AG09309 (cell line): ENCODE results near the gene FBXO28.
A peak's percentile ranks its signal among the peaks of the same experiment; 100 is the strongest.

Experiments used
- DNase-seq: peaks from one replicate; pipeline ENCODE4 v3.0.0-alpha.2; 2010; ENCODE audit warnings: low read depth
- H3K4me3 ChIP-seq: 2 replicates; pipeline ENCODE4 v1.5.1; 2011; ENCODE audit warnings: mild to moderate bottlenecking, low read depth, low read length, moderate library complexity; ENCODE audit not compliant: control insufficient read depth
- TF ChIP-seq, protein P1 (sequence below): IDR thresholded peaks from 2 replicates; pipeline ENCODE4 v1.5.1; 2011; ENCODE audit warnings: mild to moderate bottlenecking, low read depth, low read length, inconsistent platforms; ENCODE audit not compliant: insufficient read depth, control insufficient read depth; ENCODE audit errors: missing control alignments

Gene FBXO28, protein sequence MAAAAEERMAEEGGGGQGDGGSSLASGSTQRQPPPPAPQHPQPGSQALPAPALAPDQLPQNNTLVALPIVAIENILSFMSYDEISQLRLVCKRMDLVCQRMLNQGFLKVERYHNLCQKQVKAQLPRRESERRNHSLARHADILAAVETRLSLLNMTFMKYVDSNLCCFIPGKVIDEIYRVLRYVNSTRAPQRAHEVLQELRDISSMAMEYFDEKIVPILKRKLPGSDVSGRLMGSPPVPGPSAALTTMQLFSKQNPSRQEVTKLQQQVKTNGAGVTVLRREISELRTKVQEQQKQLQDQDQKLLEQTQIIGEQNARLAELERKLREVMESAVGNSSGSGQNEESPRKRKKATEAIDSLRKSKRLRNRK

DNA sequence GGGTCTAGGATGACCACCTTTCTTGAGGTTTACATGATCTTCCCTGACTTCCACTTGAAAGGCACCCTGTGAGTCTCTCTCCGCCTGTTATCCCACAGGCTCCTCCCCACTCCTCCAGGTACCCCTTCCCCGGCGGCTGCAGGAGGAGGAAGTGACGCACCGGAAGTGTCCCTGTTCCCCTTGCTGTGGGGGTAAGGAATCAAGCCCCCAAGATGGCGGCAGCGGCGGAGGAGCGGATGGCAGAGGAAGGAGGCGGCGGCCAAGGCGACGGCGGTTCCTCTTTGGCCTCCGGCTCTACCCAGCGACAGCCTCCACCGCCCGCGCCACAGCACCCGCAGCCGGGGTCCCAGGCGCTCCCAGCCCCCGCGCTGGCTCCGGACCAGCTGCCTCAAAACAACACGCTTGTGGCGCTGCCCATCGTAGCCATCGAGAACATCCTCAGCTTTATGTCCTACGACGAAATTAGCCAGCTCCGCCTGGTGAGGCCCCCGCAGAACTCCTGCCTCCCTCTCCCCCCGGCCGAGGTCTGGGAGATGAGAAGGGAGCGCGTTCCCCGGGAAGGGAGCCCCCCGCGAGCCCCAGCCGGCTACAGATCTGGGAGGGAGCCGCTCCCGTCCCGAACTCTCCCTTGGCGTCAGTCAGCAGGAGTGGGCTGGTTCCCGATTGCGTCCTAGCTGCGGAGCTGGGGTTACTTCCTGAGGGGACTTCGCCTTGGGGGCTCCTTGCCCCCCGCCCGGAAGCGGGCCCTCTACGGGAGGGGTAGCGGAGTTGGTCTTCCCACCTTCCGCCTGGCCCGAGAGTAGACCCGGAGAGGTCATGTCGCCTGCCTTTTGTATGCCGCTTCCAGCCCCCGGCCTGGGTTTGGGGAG lies at the start of gene FBXO28:
TSS of gene FBXO28 (plus strand) at position 194 of the 869 bp plus-strand sequence. CDS start at position 213, 19 bp downstream.
- H3K4me3 ChIP-seq: peak within 1 kb of the TSS; percentile 100
- DNase-seq: peak; percentile 68
- TF ChIP-seq, protein P1, sequence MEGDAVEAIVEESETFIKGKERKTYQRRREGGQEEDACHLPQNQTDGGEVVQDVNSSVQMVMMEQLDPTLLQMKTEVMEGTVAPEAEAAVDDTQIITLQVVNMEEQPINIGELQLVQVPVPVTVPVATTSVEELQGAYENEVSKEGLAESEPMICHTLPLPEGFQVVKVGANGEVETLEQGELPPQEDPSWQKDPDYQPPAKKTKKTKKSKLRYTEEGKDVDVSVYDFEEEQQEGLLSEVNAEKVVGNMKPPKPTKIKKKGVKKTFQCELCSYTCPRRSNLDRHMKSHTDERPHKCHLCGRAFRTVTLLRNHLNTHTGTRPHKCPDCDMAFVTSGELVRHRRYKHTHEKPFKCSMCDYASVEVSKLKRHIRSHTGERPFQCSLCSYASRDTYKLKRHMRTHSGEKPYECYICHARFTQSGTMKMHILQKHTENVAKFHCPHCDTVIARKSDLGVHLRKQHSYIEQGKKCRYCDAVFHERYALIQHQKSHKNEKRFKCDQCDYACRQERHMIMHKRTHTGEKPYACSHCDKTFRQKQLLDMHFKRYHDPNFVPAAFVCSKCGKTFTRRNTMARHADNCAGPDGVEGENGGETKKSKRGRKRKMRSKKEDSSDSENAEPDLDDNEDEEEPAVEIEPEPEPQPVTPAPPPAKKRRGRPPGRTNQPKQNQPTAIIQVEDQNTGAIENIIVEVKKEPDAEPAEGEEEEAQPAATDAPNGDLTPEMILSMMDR: no peak

DNA sequence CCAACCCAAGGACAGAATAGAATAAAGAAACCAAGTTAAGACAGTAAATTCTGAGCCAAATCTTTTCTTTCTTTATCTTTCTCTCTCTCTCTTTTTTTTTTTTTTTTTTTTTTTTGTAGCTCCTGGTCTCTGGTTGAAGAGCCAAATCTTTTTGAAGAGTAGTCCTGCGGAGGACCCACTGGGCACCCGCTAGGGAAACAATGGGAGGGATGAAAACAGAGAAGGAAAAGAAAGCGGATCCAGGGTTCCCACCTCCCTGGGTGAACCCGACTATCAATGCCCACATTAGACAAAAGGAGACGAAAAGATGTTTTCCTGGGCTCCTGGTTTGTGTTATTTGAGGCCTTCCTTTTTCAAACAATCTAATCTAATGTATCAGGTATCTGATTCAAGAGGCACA lies 49.8 kb upstream of the FBXO28 start:
- TF ChIP-seq, protein P1: no peak
- no peak overlapping the region for H3K4me3 ChIP-seq
- no peak for DNase-seq

DNA sequence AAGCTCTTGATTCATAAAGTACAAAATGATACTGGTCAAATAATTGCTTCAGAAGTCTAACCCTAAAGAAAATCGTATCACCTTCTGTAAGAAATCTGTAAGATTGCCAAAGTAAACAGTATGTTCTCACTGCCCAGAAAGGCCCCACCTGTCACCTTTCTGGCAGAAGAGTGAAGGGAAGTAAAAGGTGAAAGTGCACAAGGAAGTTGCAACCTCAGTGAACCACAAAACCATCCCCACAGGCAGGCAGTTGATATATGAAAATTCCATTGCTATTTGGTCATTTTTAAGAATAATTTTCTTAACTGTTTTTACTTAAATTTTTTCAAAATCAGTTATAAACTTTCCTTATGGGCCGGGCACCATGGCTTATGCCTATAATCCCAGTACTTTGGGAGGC lies 48.5 kb upstream of the FBXO28 start:
- DNase-seq: no peak
- TF ChIP-seq, protein P1: no peak
- H3K4me3 ChIP-seq: no peak overlapping the region

DNA sequence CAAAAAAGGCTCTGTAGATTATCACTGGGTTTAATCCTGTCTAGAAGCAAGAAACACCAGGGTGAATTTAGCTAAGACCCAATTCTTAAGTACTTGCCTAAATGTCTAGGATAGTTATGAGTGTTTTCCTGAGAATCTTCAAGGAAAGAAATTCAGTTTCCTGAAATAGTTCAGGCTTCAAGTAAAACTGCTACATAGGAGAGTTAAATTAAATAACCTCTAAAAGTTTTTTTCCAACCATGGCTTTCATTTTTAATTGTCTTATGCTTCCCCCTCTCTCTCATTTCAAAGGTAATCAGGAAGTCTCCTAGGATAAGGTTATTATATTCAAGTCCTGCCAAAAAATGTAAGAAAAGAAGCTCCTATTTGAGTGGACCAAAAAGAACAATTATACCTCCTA lies 46.7 kb upstream of the FBXO28 start:
- no peak overlapping the region for H3K4me3 ChIP-seq
- no peak for DNase-seq
- TF ChIP-seq, protein P1: no peak

DNA sequence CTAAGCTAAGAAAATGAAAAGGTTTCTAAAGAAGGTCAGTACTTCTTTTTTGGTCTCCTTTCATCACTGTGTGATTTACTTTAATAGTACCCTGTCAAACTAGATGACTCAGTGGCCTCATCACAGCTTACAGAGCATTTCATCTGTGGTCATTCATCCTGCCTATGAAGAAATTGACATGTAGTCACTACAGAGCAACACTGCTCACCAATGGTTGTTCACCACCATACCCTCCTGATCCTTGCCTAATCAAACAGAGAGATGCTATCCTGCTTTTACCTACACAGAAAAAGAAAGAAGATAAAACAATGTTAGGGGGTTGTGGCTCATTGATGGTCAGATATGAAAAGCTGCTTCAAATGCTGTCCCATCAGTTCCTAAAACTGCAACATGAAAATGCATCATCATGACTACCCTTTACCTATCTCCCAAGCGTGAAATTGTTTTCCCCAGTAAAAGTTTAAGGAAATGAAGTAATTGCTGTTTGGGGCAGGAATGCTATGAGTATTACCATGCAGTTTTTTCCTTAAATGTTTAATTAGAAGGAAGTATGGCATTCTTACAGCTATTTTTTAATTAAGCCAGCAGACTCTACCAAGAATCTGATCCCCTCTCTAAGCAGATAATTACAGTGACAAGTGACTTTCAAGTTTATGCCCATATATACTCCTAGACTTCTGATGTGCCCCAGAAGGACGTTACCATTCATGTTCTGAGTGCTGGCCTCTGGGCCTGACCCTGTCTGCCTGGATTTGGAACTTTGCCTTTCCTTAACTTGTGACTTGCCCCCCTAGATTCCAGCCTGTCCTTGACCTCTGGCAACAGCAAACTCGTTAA lies 46.1 kb upstream of the FBXO28 start:
- DNase-seq: no peak
- TF ChIP-seq, protein P1: no peak

DNA sequence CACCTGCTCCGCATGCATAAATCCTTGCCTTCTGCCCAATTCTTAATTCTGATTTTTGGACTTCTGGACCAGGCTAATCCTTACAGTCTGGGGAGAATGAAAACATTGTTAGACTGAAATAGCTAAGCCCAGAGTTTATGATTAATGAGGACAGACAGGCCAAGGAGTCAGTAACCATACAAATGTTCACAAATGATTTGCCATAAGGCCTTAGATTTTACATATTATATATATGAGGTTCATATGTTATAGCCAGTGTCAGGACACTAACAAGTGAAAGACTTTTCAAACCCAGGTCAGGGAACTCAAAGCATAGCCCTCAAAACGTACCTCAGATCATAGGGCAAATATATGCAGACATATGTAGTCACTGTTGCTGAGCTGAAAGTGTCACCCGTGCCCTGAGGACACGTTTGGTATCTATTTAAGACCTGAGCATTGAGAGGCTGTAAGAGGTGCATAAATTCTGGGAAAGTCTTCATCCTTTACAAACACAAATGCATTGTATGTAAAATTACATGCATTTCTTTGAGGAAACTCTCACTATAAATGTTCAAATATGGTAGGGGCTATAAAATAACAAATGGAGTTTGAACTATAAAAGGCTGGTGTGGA lies 45.3 kb upstream of the FBXO28 start:
- TF ChIP-seq, protein P1: no peak
- DNase-seq: no peak
- H3K4me3 ChIP-seq: no peak overlapping the region

More for the DNA sequence above, 46.1 kb upstream of the FBXO28 start:
- no peak overlapping the region for H3K4me3 ChIP-seq
